ENCODE measurements around the gene ALAS2.
A peak's percentile ranks its signal among the peaks of the same experiment; 100 is the strongest.
"Not testable (repeated sequence)": the region's sequence is repeated elsewhere in the genome, so short reads cannot be mapped to it uniquely, and the experiment has no call there.

ALAS2 gene

DNA sequence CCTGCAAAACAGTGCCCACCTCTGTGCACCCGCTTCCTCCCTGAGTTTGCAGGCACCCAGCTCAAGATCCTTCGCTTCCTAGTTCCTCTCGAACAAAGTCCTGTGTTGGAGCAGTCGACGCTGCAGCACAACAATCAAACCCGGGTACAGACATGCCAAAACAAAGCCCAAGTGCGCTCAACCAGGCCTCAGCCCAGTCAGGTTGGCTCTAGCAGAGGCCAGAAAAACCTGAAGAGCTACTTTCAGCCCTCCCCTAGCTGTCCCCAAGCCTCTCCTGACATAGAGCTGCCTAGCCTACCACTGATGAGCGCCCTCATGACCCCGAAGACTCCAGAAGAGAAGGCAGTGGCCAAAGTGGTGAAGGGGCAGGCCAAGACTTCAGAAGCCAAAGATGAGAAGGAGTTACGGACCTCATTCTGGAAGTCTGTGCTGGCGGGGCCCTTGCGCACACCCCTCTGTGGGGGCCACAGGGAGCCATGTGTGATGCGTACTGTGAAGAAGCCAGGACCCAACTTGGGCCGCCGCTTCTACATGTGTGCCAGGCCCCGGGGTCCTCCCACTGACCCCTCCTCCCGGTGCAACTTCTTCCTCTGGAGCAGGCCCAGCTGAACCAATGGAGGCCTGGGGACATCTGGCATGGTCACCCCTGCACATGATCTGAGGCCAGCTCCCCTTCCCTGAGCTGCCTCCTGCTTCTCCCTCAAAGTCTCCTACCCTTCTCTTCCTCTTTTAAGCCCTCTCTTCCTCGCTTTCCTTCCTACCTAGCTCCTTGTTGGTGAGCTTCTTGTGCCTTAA lies 23.8 kb downstream of the ALAS2 start:
- no peak for DNase-seq (ENCODE audit: low read depth)

- DNase-seq (ENCODE audit: low read depth): no peak
Measured at GRCh38 chrX:55005256-55005655, 25.5 kb downstream of the ALAS2 start.

GRCh38 chrX:55004231-55004630 lies 26.5 kb downstream of the ALAS2 start:
- DNase-seq (ENCODE audit: low read depth): no peak

DNA sequence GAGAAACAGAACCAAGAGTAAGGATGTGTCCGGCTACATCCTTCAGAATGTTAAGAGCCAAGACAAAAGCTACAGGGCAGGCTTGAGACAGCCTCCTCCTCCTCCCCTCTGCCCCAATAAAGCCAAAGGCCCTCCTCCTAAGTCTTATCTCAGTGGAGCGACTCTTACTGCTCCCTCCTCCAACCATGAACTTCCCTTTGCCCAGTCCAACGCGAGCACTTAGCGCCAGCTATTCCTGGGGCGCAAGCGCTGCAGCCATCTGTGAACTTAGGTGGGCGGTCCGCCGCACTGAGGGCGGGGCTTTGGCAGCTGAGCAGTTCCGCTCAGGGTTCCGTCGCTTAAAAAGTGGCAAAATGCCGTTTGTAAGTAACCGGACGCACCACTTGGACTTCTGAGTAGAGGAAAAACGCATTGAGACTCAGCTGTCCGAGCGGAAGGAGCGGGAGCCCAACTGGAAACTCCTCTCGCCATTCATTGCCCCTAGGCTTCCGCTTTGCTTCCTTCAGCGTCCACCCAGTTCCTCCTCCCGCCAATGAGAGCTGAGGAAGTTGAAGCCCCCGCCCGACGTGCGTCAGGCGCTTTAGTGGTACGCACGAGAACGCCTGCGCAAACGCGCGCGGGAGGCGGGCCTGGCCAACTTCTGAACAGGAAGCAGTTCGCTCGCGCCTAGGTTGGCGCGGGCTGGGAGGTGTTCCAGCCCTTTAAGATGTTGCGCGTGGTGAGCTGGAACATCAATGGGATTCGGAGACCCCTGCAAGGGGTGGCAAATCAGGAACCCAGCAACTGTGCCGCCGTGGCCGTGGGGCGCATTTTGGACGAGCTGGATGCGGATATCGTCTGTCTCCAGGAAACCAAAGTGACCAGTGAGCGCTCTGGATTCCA lies 30.8 kb downstream of the ALAS2 start, which contains the start of gene APEX2:
APEX2 (plus strand) TSS at position 647 of the 882 bp plus-strand sequence; CDS start at position 707, 60 bp downstream.
- peak; percentile 69 for DNase-seq (ENCODE audit: low read depth)

- DNase-seq (ENCODE audit: low read depth): no peak
Measured at GRCh38 chrX:54995621-54996020, 35.2 kb downstream of the ALAS2 start.

DNA sequence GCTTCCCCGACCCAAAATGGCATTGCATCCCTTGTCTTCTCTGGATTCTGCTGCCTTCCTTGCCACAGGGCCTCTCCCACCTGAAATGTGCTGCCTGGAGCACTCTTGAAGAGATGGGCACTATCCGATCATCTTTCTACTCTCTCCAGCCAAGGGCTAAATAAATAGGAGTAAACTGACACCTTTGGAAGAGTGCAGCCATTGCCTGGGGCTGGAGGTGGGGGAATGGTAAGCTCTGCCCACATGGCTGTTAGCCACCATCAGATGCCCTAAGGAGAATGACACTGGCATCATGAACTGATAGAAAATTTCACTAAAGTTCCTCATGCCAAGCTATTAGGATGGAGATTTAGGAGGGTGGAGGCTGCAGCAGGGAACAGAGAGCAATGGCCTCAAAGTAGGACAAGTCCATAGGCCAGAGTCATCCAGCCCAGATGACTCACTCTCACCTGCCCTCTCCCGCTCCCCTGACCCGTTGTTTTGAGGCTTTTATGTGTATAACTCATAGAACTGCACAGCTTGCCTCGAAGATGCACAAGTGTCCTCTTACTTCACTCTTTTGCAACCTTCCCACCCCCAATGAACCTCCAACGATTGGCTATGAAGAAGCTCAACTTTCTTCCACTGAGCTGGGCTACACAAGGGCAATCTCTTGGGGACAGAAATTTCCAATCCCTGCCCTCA lies 36.0 kb downstream of the ALAS2 start:
- DNase-seq (ENCODE audit: low read depth): no peak

- no peak for DNase-seq (ENCODE audit: low read depth)
Measured at GRCh38 chrX:54994099-54994498, 36.7 kb downstream of the ALAS2 start, which contains the start of gene PFKFB1. Gene PFKFB1 (minus strand): TSS chrX:54994188. CDS start chrX:54994007, 181 bp downstream.

DNA sequence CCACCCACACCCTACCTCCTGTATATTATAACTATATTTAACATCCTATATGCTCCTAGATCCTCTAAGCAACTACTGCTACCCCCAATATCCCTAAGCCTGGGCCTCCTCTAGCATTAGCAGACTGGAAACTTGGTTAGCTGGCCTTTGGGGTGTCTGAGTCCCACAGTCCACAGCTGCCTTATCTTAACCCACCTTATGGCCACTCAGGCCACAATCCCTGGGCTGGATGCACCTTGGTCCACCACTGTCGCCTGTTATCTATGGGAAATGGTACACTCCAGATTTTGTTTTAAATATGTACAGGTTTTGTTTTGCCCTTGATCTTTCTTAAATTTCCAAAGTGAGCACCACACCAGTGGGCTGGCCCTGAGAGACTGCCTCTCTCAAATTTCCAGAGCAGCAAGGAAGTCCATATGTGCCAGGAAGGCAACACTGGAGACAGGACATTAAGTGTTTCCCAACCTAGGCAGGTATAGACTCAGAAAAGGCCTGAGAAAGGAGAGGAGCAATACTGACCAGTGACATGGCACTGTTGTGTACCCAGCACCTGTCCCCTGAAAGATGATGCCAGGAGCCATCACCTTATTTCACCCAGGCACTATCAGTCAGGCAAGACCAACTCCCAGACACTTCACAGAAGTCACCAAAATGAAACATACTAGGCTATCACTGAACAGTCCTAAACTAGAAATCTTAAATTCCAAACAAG lies 37.7 kb downstream of the ALAS2 start:
- DNase-seq (ENCODE audit: low read depth): no peak

DNA sequence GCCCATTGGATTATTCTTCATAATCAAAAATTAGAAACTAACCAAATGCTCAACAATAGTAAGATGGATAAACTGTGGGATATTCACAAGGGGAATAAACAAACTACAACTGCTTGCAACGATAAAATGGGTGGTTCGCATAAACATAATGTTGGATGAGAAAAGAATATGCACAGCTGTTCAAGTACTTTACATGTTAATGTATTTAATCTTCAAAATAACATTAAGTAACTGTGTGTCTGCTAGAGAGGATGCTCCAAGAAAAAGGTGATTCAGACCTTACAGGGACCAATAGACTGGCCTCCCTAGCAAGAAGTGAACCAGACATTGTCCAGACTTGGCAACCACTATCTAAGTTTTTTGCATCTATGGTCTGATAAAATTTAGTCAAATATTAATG lies 39.1 kb downstream of the ALAS2 start:
- no peak for DNase-seq (ENCODE audit: low read depth)

- DNase-seq (ENCODE audit: low read depth): not testable (repeated sequence)
Measured at GRCh38 chrX:54983306-54983705, 47.5 kb downstream of the ALAS2 start.

DNA sequence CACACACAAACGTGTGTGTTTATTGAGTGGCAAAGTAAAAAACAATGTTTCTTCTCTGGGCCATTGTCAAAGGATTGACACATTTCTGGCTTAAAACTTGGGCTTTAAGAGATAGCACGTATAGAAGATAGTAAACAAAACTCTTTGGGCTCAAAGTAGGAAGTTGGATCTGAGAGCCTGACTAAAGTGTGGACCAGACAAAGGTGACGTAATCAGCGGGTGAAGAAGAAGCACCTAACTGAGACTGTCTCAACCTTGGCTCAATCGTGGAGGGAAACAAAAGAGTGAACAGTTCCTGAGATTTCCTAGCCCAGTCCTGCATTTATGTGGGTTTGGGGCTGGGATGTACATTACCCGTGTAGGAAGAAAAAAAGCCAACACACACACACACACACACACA lies 50.4 kb downstream of the ALAS2 start:
- no peak for DNase-seq (ENCODE audit: low read depth)

GRCh38 chrX:54979432-54979831 lies 51.3 kb downstream of the ALAS2 start:
- DNase-seq (ENCODE audit: low read depth): no peak

GRCh38 chrX:54978448-54978847 lies 52.3 kb downstream of the ALAS2 start:
- no peak for DNase-seq (ENCODE audit: low read depth)

GRCh38 chrX:54977387-54977786 lies 53.4 kb downstream of the ALAS2 start:
- no peak for DNase-seq (ENCODE audit: low read depth)

DNA sequence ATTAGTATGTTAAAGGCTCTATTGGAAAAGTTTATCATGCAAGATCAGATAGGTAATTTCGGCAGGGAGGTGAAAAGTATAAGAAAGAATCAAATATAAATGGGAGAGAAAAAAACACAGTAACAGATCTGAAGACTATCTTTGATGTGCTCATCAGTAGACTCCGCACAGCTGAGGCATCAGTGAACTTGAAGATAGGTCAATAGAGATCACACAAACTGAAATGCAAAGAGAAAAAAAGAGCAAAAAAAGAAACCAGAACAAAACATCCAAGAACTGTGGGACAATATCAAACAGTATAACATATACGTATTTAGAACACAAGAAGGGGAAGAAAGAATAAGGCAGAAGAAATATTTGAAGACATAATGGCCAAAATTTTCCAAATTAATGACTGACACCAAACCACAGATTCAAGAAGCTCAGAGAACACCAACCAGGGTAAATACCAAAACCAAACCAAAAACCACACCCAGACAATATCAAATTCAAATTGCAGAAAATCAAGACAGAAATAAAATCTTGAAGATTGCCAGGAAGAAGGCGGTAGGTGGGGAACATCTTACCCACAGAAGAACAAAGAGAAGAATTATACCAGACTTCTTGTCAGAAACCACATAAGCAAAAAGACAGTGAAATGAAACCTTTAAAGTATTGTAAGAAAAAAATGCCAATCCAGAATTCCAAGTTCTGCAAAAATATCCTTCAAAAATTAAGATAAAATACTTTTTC lies 65.8 kb downstream of the ALAS2 start:
- DNase-seq (ENCODE audit: low read depth): no peak

DNA sequence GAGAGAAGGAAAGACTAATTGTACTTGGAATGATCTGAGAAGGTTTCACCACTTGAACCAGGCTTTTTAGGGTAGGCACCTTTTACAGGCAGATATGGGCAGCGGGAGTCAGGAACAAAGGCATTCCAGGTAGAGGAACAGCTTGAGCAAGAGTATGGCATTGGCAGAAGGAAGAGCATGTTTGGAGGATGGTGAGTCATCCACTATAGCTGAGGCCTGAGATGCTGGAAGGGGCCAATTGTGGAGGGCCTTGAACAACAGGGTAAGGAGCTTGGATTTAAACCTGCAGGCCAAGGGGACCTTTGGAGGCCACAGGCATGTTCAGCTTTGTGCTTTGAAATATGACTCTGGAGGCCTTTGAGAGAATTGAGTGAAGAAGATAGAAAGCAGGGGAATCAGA lies 69.0 kb downstream of the ALAS2 start:
- no peak for DNase-seq (ENCODE audit: low read depth)

Measured in HS-27A (cell line).